Endothelial cell of umbilical vein (primary cell): ENCODE results near the gene PHC2.

Source experiments
- EZH2 ChIP-seq: IDR thresholded peaks from 2 replicates; pipeline ENCODE4 v1.6.1; 2012; ENCODE audit warnings: borderline replicate concordance, low read depth, mild to moderate bottlenecking, moderate library complexity, low read length, inconsistent platforms; ENCODE audit not compliant: severe bottlenecking
- MYC ChIP-seq: IDR thresholded peaks from one replicate; pipeline ENCODE4 v1.6.1; 2011; ENCODE audit warnings: mild to moderate bottlenecking, low read depth, low read length
- POLR2A ChIP-seq: IDR thresholded peaks from 2 replicates; pipeline ENCODE4 v1.6.1; 2012; ENCODE audit warnings: low read depth, mild to moderate bottlenecking, control low read depth, low read length
- TF ChIP-seq, protein P1 (sequence below): IDR thresholded peaks from 2 replicates; pipeline ENCODE4 v1.6.1; 2011; ENCODE audit not compliant: insufficient read depth, insufficient read length
- TF ChIP-seq, protein P2 (sequence below), 2 donors: IDR thresholded peaks; 1 replicate in 1 of 2; 2 replicates in 1 of 2; pipeline ENCODE4 v1.5.1; 2011; ENCODE audit warnings: low read length in 2 of 2, mild to moderate bottlenecking in 2 of 2, moderate library complexity in 2 of 2, control low read depth in 1 of 2, inconsistent platforms in 1 of 2, low read depth in 1 of 2; ENCODE audit not compliant: insufficient read depth in 1 of 2; ENCODE audit errors: extremely low read depth in 1 of 2

DNA sequence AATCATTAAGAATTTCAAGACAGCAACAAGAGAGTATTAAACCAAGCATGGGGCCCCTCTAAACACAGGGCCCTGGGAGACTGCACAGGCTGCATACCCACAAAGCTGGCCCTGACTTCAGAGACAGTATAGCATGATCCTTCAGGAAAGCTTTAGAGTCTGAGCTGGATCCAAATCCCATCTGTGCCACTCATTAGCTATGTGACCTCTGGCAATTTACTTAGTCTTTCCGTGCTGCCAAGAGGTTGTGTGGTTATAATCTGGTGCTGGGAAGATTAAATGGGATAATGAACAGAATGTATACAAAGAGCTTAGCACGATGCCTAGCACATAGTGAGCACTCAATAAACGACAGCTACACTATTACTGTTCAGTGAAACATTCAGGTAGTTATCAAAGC is 4.0 kb downstream of the PHC2 start:
- TF ChIP-seq EZH2 (no peak), POLR2A (no peak), MYC (no peak)
- TF ChIP-seq, protein P1, sequence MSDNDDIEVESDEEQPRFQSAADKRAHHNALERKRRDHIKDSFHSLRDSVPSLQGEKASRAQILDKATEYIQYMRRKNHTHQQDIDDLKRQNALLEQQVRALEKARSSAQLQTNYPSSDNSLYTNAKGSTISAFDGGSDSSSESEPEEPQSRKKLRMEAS = no peak
- TF ChIP-seq, protein P2, sequence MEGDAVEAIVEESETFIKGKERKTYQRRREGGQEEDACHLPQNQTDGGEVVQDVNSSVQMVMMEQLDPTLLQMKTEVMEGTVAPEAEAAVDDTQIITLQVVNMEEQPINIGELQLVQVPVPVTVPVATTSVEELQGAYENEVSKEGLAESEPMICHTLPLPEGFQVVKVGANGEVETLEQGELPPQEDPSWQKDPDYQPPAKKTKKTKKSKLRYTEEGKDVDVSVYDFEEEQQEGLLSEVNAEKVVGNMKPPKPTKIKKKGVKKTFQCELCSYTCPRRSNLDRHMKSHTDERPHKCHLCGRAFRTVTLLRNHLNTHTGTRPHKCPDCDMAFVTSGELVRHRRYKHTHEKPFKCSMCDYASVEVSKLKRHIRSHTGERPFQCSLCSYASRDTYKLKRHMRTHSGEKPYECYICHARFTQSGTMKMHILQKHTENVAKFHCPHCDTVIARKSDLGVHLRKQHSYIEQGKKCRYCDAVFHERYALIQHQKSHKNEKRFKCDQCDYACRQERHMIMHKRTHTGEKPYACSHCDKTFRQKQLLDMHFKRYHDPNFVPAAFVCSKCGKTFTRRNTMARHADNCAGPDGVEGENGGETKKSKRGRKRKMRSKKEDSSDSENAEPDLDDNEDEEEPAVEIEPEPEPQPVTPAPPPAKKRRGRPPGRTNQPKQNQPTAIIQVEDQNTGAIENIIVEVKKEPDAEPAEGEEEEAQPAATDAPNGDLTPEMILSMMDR (IDR thresholded peaks at IDR 0.05; ENCODE audit: extremely low read depth in 1 of 2, insufficient read depth in 1 of 2, low read depth in 1 of 2, low read length in 2 of 2) = no peak
